Endothelial cell of umbilical vein (primary cell): ENCODE results near the gene C1QTNF2. TPM values are rescaled to one million over a fixed set of nuclear protein-coding genes. Genes with fewer than 3 reads are reported as not detected.

ENCODE experiments used
- BruUV-seq: library from RNA; stranded (reverse); fragments of 400-500 nt; replicated peaks from 2 replicates; lab custom pipeline; 2021; lab: Mats Ljungman, UMichigan
- CTCF ChIA-PET: fragments of 300-600, 350-600 bp; sonication (Branson Sonifier 250); formaldehyde crosslinking; loops from one replicate; lab custom pipeline; 2021; ENCODE audit warnings: antibody characterized with exemption, inconsistent platforms; lab: Charles Lee
- POLR2A ChIA-PET: fragments of 300-600, 350-600 bp; sonication (Branson Sonifier 250); formaldehyde crosslinking; loops from one replicate; lab custom pipeline; 2021; ENCODE audit warnings: antibody characterized with exemption, inconsistent platforms; lab: Charles Lee
- DNase-seq: peaks from one replicate; pipeline ENCODE4 v3.0.0-alpha.2; 2011; ENCODE audit warnings: low read depth, low spot score
- FAIRE-seq: peaks from 2 replicates; lab custom pipeline; 2011; peaks lifted over from hg19 to GRCh38; lab: Jason Lieb, UNC
- H2AFZ ChIP-seq: 2 replicates; pipeline ENCODE4 v1.6.0; 2012; ENCODE audit warnings: low read depth, low read length, control low read depth, inconsistent platforms
- H3K27ac ChIP-seq: 2 replicates; pipeline ENCODE4 v1.5.1; 2011; ENCODE audit warnings: low read depth, mild to moderate bottlenecking, control low read depth, low read length, moderate library complexity; ENCODE audit not compliant: insufficient read depth
- H3K27me3 ChIP-seq, 2 experiments: 2 replicates each; pipeline versions ENCODE4 v1.6.0 to v1.6.1; 2011; ENCODE audit warnings: low read length in 2 of 2, mixed read lengths in 1 of 2; ENCODE audit not compliant: control insufficient read depth in 2 of 2, insufficient read depth in 2 of 2
- H3K36me3 ChIP-seq, 2 experiments: 2 replicates in 1 of 2; 3 replicates in 1 of 2; pipeline ENCODE4 v1.5.1; 2011; ENCODE audit warnings: low read length in 2 of 2, mild to moderate bottlenecking in 1 of 2, moderate library complexity in 1 of 2; ENCODE audit not compliant: control insufficient read depth in 2 of 2, insufficient read depth in 2 of 2; ENCODE audit errors: extremely low read depth in 1 of 2
- H3K4me1 ChIP-seq: 3 replicates; pipeline ENCODE4 v1.5.1; 2011; ENCODE audit warnings: mild to moderate bottlenecking, low read length; ENCODE audit not compliant: control insufficient read depth, insufficient read depth; ENCODE audit errors: extremely low read depth
- H3K4me2 ChIP-seq: 2 replicates; pipeline ENCODE4 v1.6.1; 2011; ENCODE audit warnings: low read length, control low read depth, mixed read lengths; ENCODE audit not compliant: insufficient read depth
- H3K4me3 ChIP-seq, 3 experiments: fragments of 200-600 bp in 1 of 3; sonication (generic), shearing (Covaris generic) in 1 of 3; replicated peaks in 1 of 3; 2 replicates each; pipeline ENCODE4 v1.5.1; 2011 to 2016; ENCODE audit warnings: control low read depth in 3 of 3, low read length in 3 of 3, mild to moderate bottlenecking in 2 of 3, inconsistent platforms in 1 of 3, low read depth in 1 of 3, moderate library complexity in 1 of 3; ENCODE audit not compliant: insufficient read depth in 1 of 3
- H3K79me2 ChIP-seq: 2 replicates; pipeline ENCODE4 v1.6.0; 2012; ENCODE audit warnings: low read length, inconsistent platforms; ENCODE audit not compliant: control insufficient read depth, insufficient read depth
- H3K9ac ChIP-seq: replicated peaks from 2 replicates; pipeline ENCODE3; 2011; ENCODE audit warnings: low read length, control low read depth; ENCODE audit not compliant: insufficient read depth; ENCODE audit errors: extremely low read depth
- H3K9me1 ChIP-seq: replicated peaks from 3 replicates; pipeline ENCODE4 v1.6.0; 2011; ENCODE audit warnings: mild to moderate bottlenecking, low read length; ENCODE audit not compliant: control insufficient read depth, insufficient read depth; ENCODE audit errors: extremely low read depth
- H3K9me3 ChIP-seq: replicated peaks from 2 replicates; pipeline ENCODE4 v1.5.1; 2012; ENCODE audit warnings: low read length, inconsistent platforms; ENCODE audit not compliant: control insufficient read depth, insufficient read depth
- H4K20me1 ChIP-seq: replicated peaks from 2 replicates; pipeline ENCODE3; 2011; ENCODE audit warnings: mild to moderate bottlenecking, low read length; ENCODE audit not compliant: control insufficient read depth, insufficient read depth; ENCODE audit errors: extremely low read depth
- MYC ChIP-seq: IDR thresholded peaks from one replicate; pipeline ENCODE4 v1.6.1; 2011; ENCODE audit warnings: mild to moderate bottlenecking, low read depth, low read length
- POLR2AphosphoS5 ChIP-seq: IDR thresholded peaks from 2 replicates; pipeline ENCODE4 v1.6.1; 2012; ENCODE audit warnings: low read depth, mild to moderate bottlenecking, control low read depth, low read length, moderate library complexity; ENCODE audit not compliant: insufficient read depth
- dilution Hi-C: fragments of 300-500 bp; cut with MboI; formaldehyde crosslinking; loops from one replicate; pipeline ENCODE4 v1.15.0; 2019; ENCODE audit warnings: low sequenced_read_pairs; ENCODE audit not compliant: extremely low pct_ligation_motif_present
- intact Hi-C: fragments of 100-400 bp; cut with micrococcal nuclease; formaldehyde crosslinking; loops from one replicate; pipeline ENCODE4 v1.10.0; 2022
- polyA plus RNA-seq, 4 experiments: library from polyadenylated mRNA; depleted of rRNA in 3 of 4; stranded (reverse) in 3 of 4; unstranded in 1 of 4; fragments of >200 nt; gene quantifications; 2 replicates each; pipeline versions ENCODE4 v1.2.1 to v1.2.3, GENCODE V29; 2011 to 2012; ENCODE audit warnings: missing spikeins in 1 of 4
- total RNA-seq: library from RNA; stranded (reverse); gene quantifications from 2 replicates; pipeline ENCODE4 v1.2.3, GENCODE V29; 2021

The C1QTNF2 gene
- total and polyA plus RNA-seq, 2 donors (not counting 3 experiments of a cell fraction or from before 2014, with no cell fraction given) = 0.52 to 0.53 TPM

GRCh38 chr5:160418561-160419457 lies 48.4 kb upstream of the C1QTNF2 start, which contains the start of gene SLU7:
Gene SLU7 (minus strand): TSS chr5:160419081. CDS start chr5:160415294, 3,787 bp downstream.
- dilution Hi-C loops = no loop called here
- ChIA-PET CTCF (interaction anchor here (0.6 to 2.8 kb wide), 9 partner anchors 11 to 397 kb away, joined by 3 to 8 read pairs (median 6); partner anchors contain the start of gene FAM200C), POLR2A (interaction anchor here (0.6 to 1.9 kb wide), 6 partner anchors 18 to 347 kb away, joined by 3 to 10 read pairs (median 6); partner anchors contain the start of gene PWWP2A)
- Histone ChIP-seq H3K79me2 (peaks cover 49% of the 10 kb centered on the region), H3K4me1 (peaks cover 39% of the 10 kb centered on the region), H3K36me3 (peaks cover 0 to 4% of the 10 kb centered on the region in 2 experiments), H3K27me3 (no peaks in the 10 kb centered on the region), H3K9me1 (no peaks in the 10 kb centered on the region), H3K9ac (peak within 1 kb of the TSS; percentile 84), H3K4me2 (peak within 1 kb of the TSS; percentile 99), H3K4me3 (peak within 1 kb of the TSS; percentile 70 to 100 (median 91)), H2AFZ (peak within 1 kb of the TSS; percentile 76), H3K9me3 (no peaks in the 10 kb centered on the region), H3K27ac (peak within 1 kb of the TSS; percentile 73), H4K20me1 (no peaks in the 10 kb centered on the region)
- TF ChIP-seq POLR2AphosphoS5 = peak; percentile 58
- TF ChIP-seq MYC = no peak
- DNase-seq (peak; percentile 98), FAIRE-seq (peak; percentile 70)
- intact Hi-C loops = loop anchor here (1.0 to 2.0 kb wide), 2 partner anchors 19 to 300 kb away; partner anchors contain the start of genes FAM200C and PWWP2A
- TSS peak; percentile 75 for BruUV-seq
